Measurements from ENCODE around the gene LSM12. TPM values are rescaled to one million over a fixed set of nuclear protein-coding genes. Genes with fewer than 3 reads are reported as not detected.

The LSM12 gene
- polyA plus RNA-seq, 1 of the 3 experiments (the other 2 are of a cell fraction) = 26.6 TPM

- WGBS (ENCODE audit: low lambda C conversion rate) = 84% methylated on average over 8 of the region's 14 CpGs
- Histone ChIP-seq H3K9ac (no peak overlapping the region), H3K36me3 (replicated peaks in 1 of 2; ENCODE audit: control insufficient read depth in 1 of 2, insufficient read depth in 2 of 2, low read length in 1 of 2) (peaks cover 0 to 13% of the 10 kb centered on the region in 2 experiments), H3K27ac (ENCODE audit: low read depth in 2 of 2, low read length in 1 of 2) (no peak overlapping the region), H3K79me2 (ENCODE audit: insufficient read depth) (peaks cover 14% of the 10 kb centered on the region; the same call in 1 of the 2 replicates), H3K27me3 (ENCODE audit: insufficient read depth) (no peaks in the 10 kb centered on the region), H4K20me1 (ENCODE audit: insufficient read depth) (no peaks in the 10 kb centered on the region), H2AFZ (ENCODE audit: low read depth) (no peak overlapping the region), H3K4me3 (ENCODE audit: low read depth in 2 of 2, low read length in 1 of 2) (no peak overlapping the region), H3K4me2 (no peak overlapping the region), H3K9me2 (no peaks in the 10 kb centered on the region), H3K9me3 (no peaks in the 10 kb centered on the region), H3K4me1 (ENCODE audit: control insufficient read depth in 1 of 2, insufficient read depth in 2 of 2, low read depth in 1 of 2, low read length in 1 of 2) (peaks cover 22% of the 10 kb centered on the region in 2 experiments; a peak in 3 of 4 replicates), H3F3A (replicated peaks; ENCODE audit: insufficient read depth) (peaks cover 15% of the 10 kb centered on the region)
- DNase-seq = no peak
- ChIA-PET CTCF (interaction anchor here (0.6 to 4.7 kb wide), 4 partner anchors 7 to 1513 kb away, joined by 3 to 19 read pairs (median 4); no protein-coding TSS in a partner anchor), POLR2A (no interaction called here)
- TF ChIP-seq MAX (IDR thresholded peaks at IDR 0.05; ENCODE audit: low read depth) (no peak), RCOR1 (IDR thresholded peaks at IDR 0.05; ENCODE audit: low read length) (no peak), NRF1 (IDR thresholded peaks at IDR 0.05; ENCODE audit: low read depth, low read length) (no peak), EP300 (IDR thresholded peaks at IDR 0.05; ENCODE audit: borderline replicate concordance in 1 of 2, low read depth in 1 of 2, low read length in 1 of 2) (no peak), FOSL2 (IDR thresholded peaks at IDR 0.05; ENCODE audit: borderline replicate concordance, low read depth) (no peak), REST (IDR thresholded peaks at IDR 0.05; ENCODE audit: low read depth, low read length) (no peak), TCF12 (IDR thresholded peaks at IDR 0.05) (no peak), IRF3 (IDR thresholded peaks at IDR 0.05; ENCODE audit: low read depth, low read length) (no peak), MXI1 (IDR thresholded peaks at IDR 0.05; ENCODE audit: low read depth, low read length) (no peak), YY1 (IDR thresholded peaks at IDR 0.05; ENCODE audit: low read depth) (no peak), GATA2 (CRISPR knock-in tag; IDR thresholded peaks at IDR 0.05) (no peak), SMC3 (IDR thresholded peaks at IDR 0.05; ENCODE audit: low read depth, low read length) (no peak), ELF1 (IDR thresholded peaks at IDR 0.05) (no peak), USF2 (IDR thresholded peaks at IDR 0.05; ENCODE audit: borderline replicate concordance, low read depth, low read length) (no peak), FOXJ3 (CRISPR knock-in tag; IDR thresholded peaks at IDR 0.05) (no peak), TAF1 (IDR thresholded peaks at IDR 0.05; ENCODE audit: borderline replicate concordance, low read depth, low read length) (no peak), TEAD4 (IDR thresholded peaks at IDR 0.05; ENCODE audit: borderline replicate concordance, insufficient read depth) (no peak), ZBTB33 (IDR thresholded peaks at IDR 0.05; ENCODE audit: borderline replicate concordance, low read depth) (no peak), JUND (IDR thresholded peaks at IDR 0.05) (no peak), RAD21 (IDR thresholded peaks at IDR 0.05; ENCODE audit: low read length) (no peak)
These were observed 24.9 kb upstream of the LSM12 start for GRCh38 chr17:44091200-44091997.
